HG03565 (cell line): Measurements from ENCODE around the gene EIF2B5.

Experiments used
- ATAC-seq: cut with Tn5 transposase; IDR thresholded peaks from one replicate; pipeline ENCODE4 v1.9.1; 2021; ENCODE audit warnings: mild to moderate bottlenecking, moderate library complexity; ENCODE audit not compliant: unreplicated experiment

EIF2B5 gene

DNA sequence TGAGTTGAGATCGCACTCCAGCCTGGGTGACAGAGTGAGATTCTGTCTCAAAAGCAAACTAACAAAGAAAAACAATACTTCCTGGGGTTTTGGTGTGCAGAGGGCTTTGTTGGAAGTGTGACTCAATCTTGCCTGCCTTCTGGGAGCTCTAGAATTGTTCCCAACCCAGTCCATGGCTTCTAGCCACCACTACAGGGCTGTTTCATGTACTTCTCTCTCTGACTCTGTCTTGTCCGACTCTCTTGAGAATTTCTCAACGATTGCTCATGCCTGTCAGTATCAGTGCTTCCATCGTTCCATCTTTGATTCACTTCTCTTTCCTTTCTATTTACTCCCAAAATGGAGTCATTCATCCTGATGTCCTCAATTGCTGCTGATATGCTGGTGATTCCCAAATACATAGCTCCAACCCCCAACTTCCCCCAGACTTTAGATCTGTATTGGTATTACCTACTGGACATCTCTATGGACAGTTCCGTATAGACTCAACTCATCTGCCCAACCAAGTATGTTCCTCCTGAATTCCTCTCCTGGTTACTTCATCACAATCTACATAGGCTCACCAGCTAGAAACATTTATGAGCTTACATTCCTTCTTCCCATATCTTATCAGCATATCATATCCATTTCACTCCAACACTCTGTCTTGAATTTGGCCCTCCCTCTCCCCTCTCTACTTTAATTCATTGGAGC lies 37.7 kb downstream of the EIF2B5 start:
- ATAC-seq: no peak

DNA sequence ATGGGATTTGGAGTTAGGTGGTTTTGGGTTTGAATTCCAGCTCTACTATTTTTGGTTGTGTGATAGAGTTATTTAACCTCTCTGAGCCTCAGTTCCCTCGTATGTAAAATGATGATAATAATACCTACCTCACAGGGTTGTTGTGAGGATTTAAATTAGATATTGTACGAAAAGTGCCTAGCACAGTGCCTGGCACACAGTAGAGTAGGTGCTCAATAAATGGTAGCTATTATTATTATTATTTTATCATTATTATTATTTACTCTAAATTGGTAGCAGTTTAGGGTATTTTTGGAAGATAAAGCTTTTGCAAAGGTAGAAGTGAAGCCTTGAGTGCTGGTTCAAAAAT lies 38.2 kb downstream of the EIF2B5 start:
- no peak for ATAC-seq

DNA sequence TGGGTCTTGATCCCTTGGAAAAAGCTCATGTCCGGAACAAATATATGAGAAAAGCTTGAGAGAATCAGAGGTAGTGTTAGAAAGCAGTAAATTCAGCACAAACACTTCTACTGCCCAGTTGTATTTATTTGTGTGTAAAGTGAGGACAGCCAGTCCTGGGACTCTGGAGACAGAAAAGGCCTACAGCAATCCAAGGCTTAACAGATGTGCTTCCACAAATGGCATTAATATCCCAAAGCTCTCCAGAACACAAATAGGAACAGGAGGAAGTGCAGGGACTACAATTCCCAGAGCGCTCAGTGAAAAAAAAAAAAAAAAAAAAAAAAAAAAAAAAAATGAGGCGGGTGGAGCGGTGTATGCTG lies 39.1 kb downstream of the EIF2B5 start:
- no peak for ATAC-seq

DNA sequence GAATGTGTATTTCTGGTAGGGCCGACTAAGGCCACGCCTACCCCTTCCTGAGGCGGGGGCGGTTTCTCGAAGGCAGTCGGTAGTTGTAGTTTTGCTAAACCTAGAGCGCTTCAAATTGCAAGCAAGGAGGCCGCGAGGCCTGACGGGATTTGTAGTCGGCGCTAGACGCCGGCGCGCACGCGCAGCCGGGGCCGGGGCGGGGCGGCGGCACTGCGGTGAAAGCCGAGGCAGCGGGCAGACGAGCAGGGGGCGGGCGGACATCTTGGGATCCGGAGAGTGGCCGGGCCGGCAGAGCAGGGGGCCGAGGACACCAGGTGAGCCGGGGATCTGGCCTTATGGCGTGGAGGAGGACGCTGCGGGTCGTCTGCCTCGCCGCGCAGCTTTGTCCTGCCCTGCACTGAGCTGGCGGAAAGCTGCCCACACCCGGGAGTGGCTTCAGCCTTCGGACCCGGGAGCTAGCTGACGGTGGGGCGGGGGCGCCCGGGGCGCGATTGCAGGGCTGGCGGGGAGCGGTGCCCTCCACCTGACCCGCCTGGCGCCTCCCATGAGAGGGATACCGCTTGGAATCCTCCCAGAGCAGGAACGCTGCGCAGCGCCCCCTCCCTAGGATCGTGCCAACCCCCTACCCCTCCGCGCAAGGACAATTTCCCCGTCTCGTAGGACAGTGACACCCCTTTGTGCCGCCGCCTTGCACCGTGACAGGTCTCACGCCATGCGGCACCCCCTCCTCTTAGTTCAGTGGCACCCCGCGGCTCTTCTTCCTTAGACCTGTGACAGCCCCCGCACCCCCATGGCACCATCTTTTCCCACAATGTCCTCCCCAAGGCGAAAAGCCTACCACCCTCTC lies 39.7 kb downstream of the EIF2B5 start, which contains the start of gene AP2M1:
Gene AP2M1 (plus strand): TSS at position 210 of the 847 bp plus-strand sequence. CDS start 2,139 bp downstream, outside the sequence.
- peak; percentile 89 for ATAC-seq

DNA sequence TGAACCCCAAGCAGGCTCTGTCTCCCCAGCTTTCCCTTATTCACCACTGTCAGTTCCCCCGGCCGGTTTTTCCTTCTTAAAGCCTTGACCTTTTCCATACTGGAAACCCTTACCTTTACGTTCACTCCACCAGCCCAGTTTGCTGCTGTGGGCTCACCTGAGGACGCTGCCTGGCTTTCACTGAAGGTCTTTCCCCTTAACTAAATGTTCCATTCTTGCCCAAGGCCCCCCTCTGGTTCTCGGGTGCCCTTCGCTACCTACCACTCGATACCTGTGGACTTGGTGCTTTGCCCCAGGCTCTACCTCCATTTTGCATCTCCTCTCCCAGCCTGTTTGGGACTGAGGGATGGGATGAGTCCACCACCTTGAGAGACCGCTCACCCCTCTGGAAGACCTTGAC lies 40.3 kb downstream of the EIF2B5 start:
- ATAC-seq: no peak

DNA sequence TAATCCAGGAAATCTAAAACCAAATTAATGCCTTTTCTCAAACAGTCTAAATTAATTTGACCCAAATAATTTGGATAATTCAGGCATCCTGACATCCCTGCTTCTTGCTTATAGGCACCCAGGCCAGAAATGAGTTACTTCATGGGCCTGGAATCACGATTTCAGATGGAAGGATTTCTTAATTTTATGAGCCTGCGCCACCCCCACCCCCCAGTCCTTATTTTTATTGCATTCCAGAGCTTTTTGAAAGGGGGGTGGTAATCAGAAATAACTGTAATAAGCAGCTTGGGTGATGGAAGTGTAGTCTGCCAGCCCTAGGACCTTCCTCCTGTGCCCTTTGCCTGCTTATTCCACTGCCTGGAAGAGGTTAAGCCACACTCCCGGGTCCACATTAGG lies 40.8 kb downstream of the EIF2B5 start:
- no peak for ATAC-seq

DNA sequence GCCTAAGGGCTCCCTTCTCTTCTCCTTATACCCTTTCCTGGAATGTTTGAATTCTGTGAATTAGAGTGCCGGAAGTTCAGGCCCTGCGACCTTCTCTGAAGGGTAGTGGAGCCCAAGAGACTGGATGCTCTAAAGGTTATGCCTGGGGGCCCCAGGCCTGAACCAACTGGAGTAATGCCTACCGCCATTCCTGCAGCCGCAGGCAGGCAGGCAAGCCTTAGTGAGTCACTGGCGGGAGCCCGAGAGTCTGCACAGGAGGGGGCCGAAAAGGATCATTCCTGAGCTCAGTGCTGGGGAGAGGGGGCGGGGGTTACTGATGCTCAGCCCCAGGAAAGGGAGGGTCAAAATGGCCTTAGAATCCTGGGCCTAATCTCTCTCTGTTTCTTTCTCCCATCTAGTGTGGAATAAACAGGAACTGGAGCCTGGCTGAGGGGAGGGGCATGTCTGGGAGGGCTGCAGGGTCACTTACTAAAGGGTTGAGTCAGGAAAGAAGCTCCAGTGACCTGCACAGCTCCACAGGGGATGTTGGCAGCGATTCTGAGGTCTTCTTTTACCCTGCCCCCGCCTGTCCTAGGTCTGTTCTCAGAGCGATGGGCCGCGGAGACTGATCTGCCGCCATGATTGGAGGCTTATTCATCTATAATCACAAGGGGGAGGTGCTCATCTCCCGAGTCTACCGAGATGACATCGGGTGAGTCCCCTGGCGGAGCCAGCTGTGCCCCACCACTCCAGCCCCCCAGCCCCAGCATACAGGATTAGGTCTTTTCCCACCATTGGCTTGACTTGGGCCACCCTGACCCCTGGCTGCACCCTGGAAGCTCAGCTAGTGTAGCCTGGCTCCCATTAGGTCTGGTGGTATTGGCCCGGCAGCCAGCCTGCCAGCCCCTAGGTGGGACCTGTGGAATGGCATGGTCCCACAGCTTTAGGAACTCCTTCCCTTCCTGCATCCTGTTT lies 41.5 kb downstream of the EIF2B5 start:
- ATAC-seq: no peak

DNA sequence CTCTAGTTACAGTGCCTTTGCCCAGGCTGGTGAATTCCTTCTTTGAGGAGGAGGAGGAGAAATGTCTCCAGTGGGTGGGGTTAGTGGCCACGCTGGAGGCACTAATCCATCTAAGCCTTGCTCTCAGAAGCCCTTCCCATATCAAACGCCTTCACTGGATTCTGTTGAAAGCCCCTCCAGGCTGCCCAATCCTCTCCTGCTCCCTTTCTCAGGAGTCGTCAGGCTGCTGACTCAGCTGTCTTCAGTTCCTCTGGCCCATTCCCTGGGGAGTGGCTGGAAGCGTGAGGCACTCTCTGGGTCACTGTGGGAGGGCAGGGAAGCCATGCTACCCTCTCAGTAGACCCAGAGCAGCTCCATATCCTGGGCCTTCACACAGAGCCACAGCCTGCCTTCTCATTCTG lies 42.2 kb downstream of the EIF2B5 start:
- ATAC-seq: no peak

DNA sequence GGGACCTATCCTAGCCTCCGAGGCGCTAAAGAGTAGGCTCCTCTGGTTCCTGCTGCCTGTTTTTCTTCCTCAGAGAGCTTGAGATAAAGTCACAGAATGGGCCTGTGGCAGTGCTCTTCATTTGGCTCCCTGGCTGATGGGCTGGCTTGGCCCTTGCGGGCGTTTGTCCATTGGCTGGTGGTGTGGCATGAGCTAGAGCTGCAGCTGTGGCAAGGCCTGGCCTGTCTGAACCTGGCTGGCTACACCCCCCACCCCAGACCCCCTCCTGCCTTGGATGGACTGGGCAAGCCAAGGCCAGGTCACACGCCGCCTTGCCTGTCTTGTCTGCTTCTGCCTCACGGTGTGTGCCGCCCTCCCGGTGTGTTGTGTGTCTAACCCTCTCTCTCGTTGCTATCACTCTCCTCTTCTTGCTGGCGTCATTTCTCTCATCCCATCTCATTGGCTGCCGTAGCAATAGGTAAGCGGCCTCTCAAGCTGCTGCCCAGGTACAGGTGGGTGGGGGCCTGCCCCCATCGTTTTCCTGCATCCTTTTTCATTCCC lies 42.7 kb downstream of the EIF2B5 start:
- no peak for ATAC-seq

DNA sequence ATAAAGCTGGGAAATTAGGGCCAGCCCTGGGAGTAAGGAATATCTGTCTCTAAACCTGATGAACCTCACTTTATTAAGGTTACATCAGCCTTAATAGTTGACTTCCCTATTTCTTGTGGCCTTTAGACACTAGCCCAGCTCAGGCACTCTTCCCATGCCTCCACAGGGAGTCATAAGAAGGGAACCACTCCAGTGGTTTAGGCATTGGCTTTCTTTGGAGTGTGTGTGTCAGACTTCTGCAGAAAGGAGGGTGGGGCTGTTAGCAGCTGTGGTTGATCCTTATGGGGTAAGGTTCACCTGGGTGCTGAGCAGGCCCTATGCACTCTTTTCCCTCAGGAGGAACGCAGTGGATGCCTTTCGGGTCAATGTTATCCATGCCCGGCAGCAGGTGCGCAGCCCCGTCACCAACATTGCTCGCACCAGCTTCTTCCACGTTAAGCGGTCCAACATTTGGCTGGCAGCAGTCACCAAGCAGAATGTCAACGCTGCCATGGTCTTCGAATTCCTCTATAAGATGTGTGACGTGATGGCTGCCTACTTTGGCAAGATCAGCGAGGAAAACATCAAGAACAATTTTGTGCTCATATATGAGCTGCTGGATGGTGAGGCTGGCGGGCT lies 43.5 kb downstream of the EIF2B5 start:
- ATAC-seq: no peak

DNA sequence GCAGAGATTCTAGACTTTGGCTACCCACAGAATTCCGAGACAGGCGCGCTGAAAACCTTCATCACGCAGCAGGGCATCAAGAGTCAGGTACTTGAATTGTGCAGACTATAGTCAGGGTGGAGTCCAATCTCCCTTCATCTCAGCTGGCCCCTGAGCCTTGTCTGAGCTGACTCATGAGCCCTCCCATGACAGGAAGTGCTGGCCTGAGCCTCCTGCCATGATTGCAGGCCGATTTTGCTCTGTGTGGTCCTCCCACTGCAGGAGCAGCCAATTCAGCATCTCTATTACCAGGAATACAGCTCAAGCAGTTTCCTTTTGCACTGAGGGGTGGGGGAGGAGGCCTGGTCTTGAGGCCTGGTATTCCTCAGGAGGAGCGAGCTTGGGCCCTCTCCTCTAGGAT lies 45.0 kb downstream of the EIF2B5 start:
- no peak for ATAC-seq

DNA sequence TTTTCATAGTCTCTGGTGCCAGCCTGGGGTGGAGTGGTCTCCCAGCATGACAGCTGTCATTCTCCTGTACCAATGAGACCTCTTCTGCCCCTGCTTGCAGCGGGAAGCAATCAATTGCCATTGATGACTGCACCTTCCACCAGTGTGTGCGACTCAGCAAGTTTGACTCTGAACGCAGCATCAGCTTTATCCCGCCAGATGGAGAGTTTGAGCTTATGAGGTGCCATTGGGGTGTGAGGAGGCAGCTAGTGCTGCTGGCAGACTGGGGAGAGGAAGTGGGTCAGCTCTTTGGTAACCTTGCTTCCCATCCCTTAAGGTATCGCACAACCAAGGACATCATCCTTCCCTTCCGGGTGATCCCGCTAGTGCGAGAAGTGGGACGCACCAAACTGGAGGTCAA lies 46.4 kb downstream of the EIF2B5 start:
- no peak for ATAC-seq

DNA sequence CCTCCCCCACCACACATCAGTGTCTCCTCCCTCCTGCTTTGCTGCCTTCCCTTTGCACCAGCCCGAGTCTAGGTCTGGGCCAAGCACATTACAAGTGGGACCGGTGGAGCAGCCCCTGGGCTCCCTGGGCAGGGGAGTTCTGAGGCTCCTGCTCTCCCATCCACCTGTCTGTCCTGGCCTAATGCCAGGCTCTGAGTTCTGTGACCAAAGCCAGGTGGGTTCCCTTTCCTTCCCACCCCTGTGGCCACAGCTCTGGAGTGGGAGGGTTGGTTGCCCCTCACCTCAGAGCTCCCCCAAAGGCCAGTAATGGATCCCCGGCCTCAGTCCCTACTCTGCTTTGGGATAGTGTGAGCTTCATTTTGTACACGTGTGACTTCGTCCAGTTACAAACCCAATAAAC lies 48.5 kb downstream of the EIF2B5 start:
- ATAC-seq: no peak

DNA sequence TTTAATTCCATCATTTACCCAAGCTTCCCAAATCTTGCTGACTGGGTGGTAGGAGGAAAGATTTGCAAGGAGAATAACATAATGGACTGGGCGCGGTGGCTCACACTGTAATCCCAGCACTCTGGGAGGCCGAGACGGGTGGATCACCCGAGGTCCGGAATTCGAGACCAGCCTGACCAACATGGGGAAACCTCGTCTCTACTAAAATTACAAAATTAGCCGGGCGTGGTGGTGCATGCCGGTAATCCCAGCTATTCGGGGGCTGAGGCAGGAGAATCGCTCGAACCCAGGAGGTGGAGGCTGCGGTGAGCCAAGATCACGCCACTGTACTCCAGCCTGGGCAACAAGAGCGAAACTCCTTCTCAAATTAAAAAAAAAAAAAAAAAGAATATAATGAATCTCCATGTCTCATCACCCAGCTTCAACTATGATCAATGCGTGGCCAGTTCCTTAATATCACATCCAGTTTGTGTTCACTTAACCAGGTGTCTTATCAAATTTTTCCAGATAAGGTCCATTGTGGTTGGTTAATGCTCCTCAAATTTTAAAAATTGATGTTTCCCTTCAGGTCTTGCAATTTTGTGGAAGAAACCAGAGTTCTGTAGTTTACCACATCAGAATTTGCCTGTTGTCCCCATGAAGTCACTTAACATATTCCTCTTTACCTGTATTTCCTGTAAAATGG lies 49.5 kb downstream of the EIF2B5 start:
- no peak for ATAC-seq

DNA sequence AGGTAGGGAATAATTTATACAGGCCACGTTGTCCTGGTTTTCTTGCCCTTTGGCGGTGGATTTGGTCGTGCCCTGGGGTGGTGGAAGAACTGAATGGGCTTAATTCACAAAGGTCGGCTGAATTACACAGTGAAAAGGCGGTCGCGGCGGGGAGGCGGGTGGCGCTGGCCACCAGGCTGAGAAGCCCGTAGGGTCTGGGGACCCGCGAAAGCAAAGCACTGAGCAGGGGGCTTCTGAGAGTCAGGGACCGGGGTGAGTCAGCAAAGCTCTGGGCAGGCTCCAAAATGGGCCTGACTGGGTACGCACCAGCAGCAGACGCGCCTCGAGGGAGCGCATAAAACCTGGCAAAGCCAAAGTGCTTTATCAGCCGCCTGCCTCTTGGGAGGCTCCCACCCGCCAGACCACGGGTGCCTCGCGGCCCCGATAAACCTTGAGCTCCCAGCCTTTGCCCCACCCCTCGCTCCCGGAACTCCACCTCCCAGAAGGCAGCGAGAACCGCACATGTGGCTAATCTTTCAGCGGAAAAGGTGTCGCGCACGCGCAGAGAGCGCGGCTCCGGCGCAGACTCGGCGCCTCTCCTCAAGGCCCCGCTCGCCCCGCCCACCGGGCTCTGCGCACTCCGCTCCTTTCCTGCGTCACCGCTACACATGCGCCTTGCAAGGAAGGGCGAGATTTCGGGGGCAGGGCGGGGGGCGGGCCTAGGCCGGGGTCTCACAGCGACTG lies 50.5 kb downstream of the EIF2B5 start:
- peak; percentile 87 for ATAC-seq

DNA sequence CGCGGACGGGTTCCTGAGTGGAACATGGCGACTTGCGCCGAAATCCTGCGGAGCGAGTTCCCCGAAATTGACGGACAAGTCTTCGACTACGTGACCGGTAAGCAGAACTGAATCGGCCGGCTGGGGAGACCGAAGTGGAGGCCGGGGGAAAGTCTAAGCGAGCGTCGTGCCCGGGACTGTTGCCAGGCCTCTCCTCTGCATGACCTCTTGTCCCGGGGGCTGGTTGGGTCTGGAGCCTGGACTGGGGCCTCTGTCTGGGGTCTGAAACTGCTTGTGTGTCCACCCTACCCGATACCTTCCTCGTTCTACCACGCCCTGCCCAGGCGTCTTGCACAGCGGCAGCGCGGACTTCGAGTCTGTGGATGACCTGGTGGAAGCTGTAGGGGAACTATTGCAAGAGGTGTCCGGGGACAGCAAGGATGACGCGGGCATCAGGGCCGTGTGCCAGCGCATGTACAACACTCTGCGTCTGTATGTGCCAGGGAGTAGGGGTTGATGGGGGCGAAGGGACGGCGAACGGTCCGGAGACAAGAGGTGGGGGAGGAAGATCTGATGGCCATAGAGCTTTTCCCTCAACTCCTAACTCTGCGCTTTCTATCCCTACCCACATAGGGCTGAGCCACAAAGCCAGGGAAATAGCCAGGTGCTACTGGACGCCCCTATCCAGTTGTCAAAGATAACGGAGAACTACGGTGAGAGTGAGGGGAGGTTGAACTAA lies 51.2 kb downstream of the EIF2B5 start, which contains the start of gene ABCF3:
Gene ABCF3 (plus strand): TSS at position 16 of the 718 bp plus-strand sequence. CDS start 9 bp downstream, at position 25.
- peak; percentile 14 for ATAC-seq

DNA sequence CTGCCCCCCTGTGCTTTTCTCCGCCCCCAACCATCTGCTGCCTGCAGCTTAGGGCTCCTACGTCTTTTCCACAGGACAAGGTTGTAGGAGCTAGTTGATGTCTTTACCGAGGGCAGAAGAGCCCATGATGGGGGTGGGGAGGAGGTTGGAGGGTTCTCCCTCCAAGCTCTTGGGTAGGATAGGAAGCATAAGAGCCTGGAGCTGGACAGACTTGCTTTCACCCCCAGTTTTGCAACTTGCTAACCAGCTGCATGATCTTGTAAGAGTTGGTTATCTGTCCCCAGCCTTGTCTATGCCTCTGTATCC lies 51.7 kb downstream of the EIF2B5 start:
- no peak for ATAC-seq

DNA sequence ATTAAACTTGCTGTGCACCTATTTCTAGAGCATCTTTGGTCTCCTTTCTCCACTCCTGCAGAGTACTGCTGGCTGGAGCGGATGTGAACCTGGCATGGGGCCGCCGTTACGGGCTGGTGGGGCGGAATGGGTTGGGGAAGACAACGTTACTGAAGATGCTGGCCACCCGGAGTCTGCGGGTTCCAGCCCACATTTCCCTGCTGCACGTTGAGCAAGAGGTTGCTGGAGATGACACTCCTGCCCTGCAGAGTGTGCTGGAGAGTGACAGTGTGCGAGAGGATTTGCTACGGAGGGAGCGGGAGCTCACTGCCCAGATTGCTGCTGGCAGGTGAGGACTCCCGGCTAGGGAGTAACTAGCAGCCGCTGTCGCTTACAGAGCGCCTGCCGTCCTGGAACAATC lies 52.9 kb downstream of the EIF2B5 start:
- no peak for ATAC-seq

DNA sequence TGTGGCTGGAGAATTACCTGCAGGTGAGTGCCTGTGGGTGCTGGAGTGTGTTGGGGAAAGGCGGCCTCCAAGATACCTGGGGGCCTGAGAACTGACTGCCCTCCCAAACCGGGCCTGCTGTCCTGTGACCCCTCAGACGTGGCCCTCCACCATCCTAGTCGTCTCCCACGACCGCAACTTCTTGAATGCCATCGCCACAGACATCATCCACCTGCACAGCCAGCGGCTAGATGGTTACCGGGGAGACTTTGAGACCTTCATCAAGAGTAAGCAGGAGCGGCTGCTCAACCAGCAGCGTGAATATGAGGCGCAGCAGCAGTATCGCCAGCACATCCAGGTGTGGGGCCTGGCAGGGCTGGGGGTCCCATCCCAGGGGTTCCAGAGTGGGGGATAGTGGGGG lies 54.3 kb downstream of the EIF2B5 start:
- no peak for ATAC-seq
